Smooth muscle cell (in vitro differentiated cells): ENCODE data around the gene OTULIN. TPM values are rescaled to one million over a fixed set of nuclear protein-coding genes. Genes with fewer than 3 reads are reported as not detected.

Experiments used
- DNase-seq: peaks from one replicate; lab custom pipeline; 2025; ENCODE audit not compliant: unreplicated experiment; lab: John Stamatoyannopoulos, UW
- H2AFZ ChIP-seq: fragments of 200-600 bp; sonication (generic); 2 replicates; pipeline ENCODE4 v1.6.0; 2016; ENCODE audit warnings: antibody characterized with exemption, low read depth, mild to moderate bottlenecking
- H3F3A ChIP-seq: fragments of 200-600 bp; sonication (generic); 2 replicates; pipeline ENCODE4 v1.6.0; 2017; ENCODE audit warnings: antibody characterized with exemption, low read depth
- H3K27ac ChIP-seq: fragments of 200-600 bp; sonication (generic); 2 replicates; pipeline ENCODE4 v1.5.1; 2016; ENCODE audit warnings: low read depth, mild to moderate bottlenecking
- H3K27me3 ChIP-seq: fragments of 200-600 bp; sonication (generic); 2 replicates; pipeline ENCODE4 v1.6.1; 2016; ENCODE audit warnings: low read depth, mild to moderate bottlenecking
- H3K36me3 ChIP-seq: fragments of 200-600 bp; sonication (generic); 2 replicates; pipeline ENCODE4 v1.5.1; 2016; ENCODE audit warnings: low read depth
- H3K4me1 ChIP-seq: fragments of 200-600 bp; sonication (generic); 2 replicates; pipeline ENCODE4 v1.5.1; 2016; ENCODE audit warnings: low read depth
- H3K4me2 ChIP-seq: fragments of 200-600 bp; sonication (generic); 2 replicates; pipeline ENCODE4 v1.6.0; 2016; ENCODE audit warnings: mild to moderate bottlenecking
- H3K4me3 ChIP-seq: fragments of 200-600 bp; sonication (generic); 2 replicates; pipeline ENCODE4 v1.5.1; 2016; ENCODE audit warnings: mild to moderate bottlenecking
- H3K79me2 ChIP-seq: fragments of 200-600 bp; sonication (generic); 2 replicates; pipeline ENCODE4 v1.6.0; 2016; ENCODE audit warnings: low read depth, mild to moderate bottlenecking
- H3K9ac ChIP-seq: fragments of 200-600 bp; sonication (generic); 2 replicates; pipeline ENCODE4 v1.6.0; 2016; ENCODE audit warnings: low read depth
- H3K9me3 ChIP-seq: fragments of 200-600 bp; sonication (generic); replicated peaks from 2 replicates; pipeline ENCODE4 v1.5.1; 2016; ENCODE audit warnings: low read depth
- H4K20me1 ChIP-seq: fragments of 200-600 bp; sonication (generic); 2 replicates; pipeline ENCODE4 v1.6.0; 2016; ENCODE audit warnings: low read depth
- CTCF ChIP-seq: fragments of 200-600 bp; sonication (generic); IDR thresholded peaks from 2 replicates; pipeline ENCODE4 v1.5.1; 2017; ENCODE audit warnings: borderline replicate concordance, mild to moderate bottlenecking, antibody characterized with exemption; ENCODE audit not compliant: insufficient read depth, poor library complexity, severe bottlenecking
- WGBS: methylation state at CpG from one replicate; pipeline ENCODE4 v1.1.7; 2016; ENCODE audit warnings: low lambda C conversion rate; 5-methylcytosine and 5-hydroxymethylcytosine counted together
- polyA plus RNA-seq: library from polyadenylated mRNA; unstranded; fragments of >200 nt; fragmentation: Nextera tagmentation; extraction: Ambion mirVana; gene quantifications from 2 replicates; pipeline ENCODE4 v1.2.1, GENCODE V29; 2016
- total RNA-seq: library from RNA; depleted of rRNA; stranded (reverse); fragments of >200 nt; gene quantifications from 2 replicates; pipeline ENCODE4 v1.2.3, GENCODE V29; 2014

Gene OTULIN
- total and polyA plus RNA-seq, 2 experiments from 2014 or later = 17.6 to 30.3 TPM

GRCh38 chr5:14730881-14731280 lies 66.4 kb downstream of the OTULIN start:
- Histone ChIP-seq H3K4me1 (peaks cover 34% of the 10 kb centered on the region), H3K27ac (no peak overlapping the region), H3K9me3 (no peaks in the 10 kb centered on the region)

GRCh38 chr5:14732991-14733390 lies 68.5 kb downstream of the OTULIN start:
- Histone ChIP-seq H3K27ac (no peak overlapping the region), H2AFZ (no peak overlapping the region), H3K4me1 (peaks cover 18% of the 10 kb centered on the region), H3F3A (no peaks in the 10 kb centered on the region), H3K4me2 (no peak overlapping the region), H3K9ac (no peak overlapping the region), H3K79me2 (no peaks in the 10 kb centered on the region), H3K27me3 (no peaks in the 10 kb centered on the region), H3K36me3 (no peaks in the 10 kb centered on the region), H3K4me3 (no peak overlapping the region), H3K9me3 (no peaks in the 10 kb centered on the region), H4K20me1 (no peaks in the 10 kb centered on the region)
- no peak for DNase-seq
- WGBS = 98% methylated on average over 6 of the region's 6 CpGs
- no peak for TF ChIP-seq CTCF

More at GRCh38 chr5:14730881-14731280, 66.4 kb downstream of the OTULIN start:
- Histone ChIP-seq H3F3A (no peaks in the 10 kb centered on the region), H3K9ac (no peak overlapping the region), H3K27me3 (no peaks in the 10 kb centered on the region), H2AFZ (no peak overlapping the region), H3K4me3 (no peak overlapping the region), H4K20me1 (no peaks in the 10 kb centered on the region), H3K4me2 (no peak overlapping the region), H3K36me3 (no peaks in the 10 kb centered on the region), H3K79me2 (no peaks in the 10 kb centered on the region)
- DNase-seq = no peak
- TF ChIP-seq CTCF = no peak
- 88% methylated on average over 15 of the region's 15 CpGs for WGBS

- H3K27ac ChIP-seq = no peak overlapping the region
- H3K9me3 ChIP-seq = no peaks in the 10 kb centered on the region
- H3K4me3 ChIP-seq = no peak overlapping the region
- no peaks in the 10 kb centered on the region for H4K20me1 ChIP-seq
- H2AFZ ChIP-seq = no peak overlapping the region
- H3K9ac ChIP-seq = no peak overlapping the region
- H3K36me3 ChIP-seq = no peaks in the 10 kb centered on the region
- no peaks in the 10 kb centered on the region for H3F3A ChIP-seq
- H3K79me2 ChIP-seq = no peaks in the 10 kb centered on the region
- no peak for TF ChIP-seq CTCF
- no peak overlapping the region for H3K4me2 ChIP-seq
- 96% methylated on average over 16 of the region's 16 CpGs for WGBS
- peaks cover 13% of the 10 kb centered on the region for H3K4me1 ChIP-seq
- no peaks in the 10 kb centered on the region for H3K27me3 ChIP-seq
- DNase-seq = no peak
Observed at GRCh38 chr5:14733661-14734060, 69.1 kb downstream of the OTULIN start.

- Histone ChIP-seq H3K4me2 (no peak overlapping the region), H3K9ac (no peak overlapping the region), H3K79me2 (no peaks in the 10 kb centered on the region), H3K27ac (no peak overlapping the region), H3K4me1 (peaks cover 11% of the 10 kb centered on the region), H3F3A (no peaks in the 10 kb centered on the region), H3K36me3 (no peaks in the 10 kb centered on the region), H2AFZ (no peak overlapping the region), H3K27me3 (no peaks in the 10 kb centered on the region), H3K4me3 (no peak overlapping the region), H3K9me3 (no peaks in the 10 kb centered on the region), H4K20me1 (no peaks in the 10 kb centered on the region)
- DNase-seq = no peak
- TF ChIP-seq CTCF = no peak
- 91% methylated on average over 13 of the region's 13 CpGs for WGBS
Observed at GRCh38 chr5:14734396-14734795, 69.9 kb downstream of the OTULIN start.
